KOPT-K1 (cell line): Measurements from ENCODE around the gene EEF2K.

ENCODE experiments used
- H3K27ac ChIP-seq: fragments of 200-600 bp; sonication (generic); 2 replicates; pipeline ENCODE4 v1.5.1; 2016; ENCODE audit warnings: antibody characterized with exemption, mild to moderate bottlenecking, low read depth, low read length; ENCODE audit not compliant: poor library complexity, severe bottlenecking
- H3K36me3 ChIP-seq: fragments of 200-600 bp; sonication (generic); 2 replicates; pipeline ENCODE4 v1.5.1; 2017; ENCODE audit warnings: antibody characterized with exemption, mild to moderate bottlenecking, low read length, moderate library complexity; ENCODE audit not compliant: insufficient read depth
- H3K9me3 ChIP-seq: fragments of 200-600 bp; sonication (generic); 2 replicates; pipeline ENCODE4 v1.5.1; 2017; ENCODE audit warnings: antibody characterized with exemption, low read length, mild to moderate bottlenecking; ENCODE audit not compliant: insufficient read depth, poor library complexity, severe bottlenecking

The EEF2K gene

DNA sequence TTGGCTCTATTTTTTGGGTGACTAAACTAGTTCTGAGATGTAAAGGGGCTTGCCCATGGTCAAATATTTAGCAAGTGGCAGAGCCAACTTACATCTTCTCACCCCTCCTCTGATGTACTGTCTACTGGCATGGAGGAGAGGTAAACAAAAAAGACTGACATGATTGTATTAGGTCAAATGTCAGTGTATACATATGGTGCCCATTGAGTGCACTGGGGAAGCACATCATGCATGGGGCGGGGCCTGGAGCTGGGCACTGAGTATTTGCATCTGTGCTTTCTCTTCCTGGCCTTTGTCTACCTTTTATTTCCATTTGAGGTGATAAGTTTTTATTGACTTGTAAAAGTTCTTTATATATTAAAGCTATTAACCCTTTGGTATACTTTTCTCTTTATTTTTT lies 68.8 kb downstream of the EEF2K start:
- H3K27ac ChIP-seq, result no peak overlapping the region
- peaks cover 74% of the 10 kb centered on the region for H3K36me3 ChIP-seq
- H3K9me3 ChIP-seq, result no peaks in the 10 kb centered on the region

- peaks cover 79% of the 10 kb centered on the region for H3K36me3 ChIP-seq
- no peak overlapping the region for H3K27ac ChIP-seq
- no peaks in the 10 kb centered on the region for H3K9me3 ChIP-seq
Measured at GRCh38 chr16:22278441-22279230, 72.6 kb downstream of the EEF2K start.

GRCh38 chr16:22282254-22282892 lies 76.3 kb downstream of the EEF2K start:
- Histone ChIP-seq H3K36me3 (peaks cover 74% of the 10 kb centered on the region), H3K27ac (no peak overlapping the region)

DNA sequence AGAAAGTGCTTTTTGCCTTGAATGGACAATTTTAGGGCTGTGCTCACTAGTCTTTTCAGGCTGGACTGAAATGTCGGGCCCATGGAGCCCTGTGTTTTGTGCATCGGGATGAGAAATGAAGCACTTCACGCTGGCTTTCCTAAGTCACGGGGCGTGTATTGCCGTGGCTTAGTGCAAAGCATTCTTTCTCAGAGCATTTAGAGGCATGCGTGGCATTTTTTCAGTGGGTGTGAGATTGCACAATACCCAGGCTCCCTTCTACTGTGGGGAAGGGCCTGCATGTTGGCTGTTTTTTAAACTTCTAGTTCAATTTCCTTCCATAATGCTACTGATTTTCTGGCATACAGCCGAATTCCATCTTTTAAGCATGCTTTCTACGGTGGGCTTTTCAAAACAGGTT lies 78.6 kb downstream of the EEF2K start:
- Histone ChIP-seq H3K9me3 (no peaks in the 10 kb centered on the region), H3K36me3 (peaks cover 57% of the 10 kb centered on the region), H3K27ac (no peak overlapping the region)

More at GRCh38 chr16:22282254-22282892, 76.3 kb downstream of the EEF2K start:
- no peaks in the 10 kb centered on the region for H3K9me3 ChIP-seq

- Histone ChIP-seq H3K9me3 (no peaks in the 10 kb centered on the region), H3K27ac (no peak overlapping the region), H3K36me3 (peaks cover 52% of the 10 kb centered on the region)
Measured at GRCh38 chr16:22285080-22285479, 79.0 kb downstream of the EEF2K start.

DNA sequence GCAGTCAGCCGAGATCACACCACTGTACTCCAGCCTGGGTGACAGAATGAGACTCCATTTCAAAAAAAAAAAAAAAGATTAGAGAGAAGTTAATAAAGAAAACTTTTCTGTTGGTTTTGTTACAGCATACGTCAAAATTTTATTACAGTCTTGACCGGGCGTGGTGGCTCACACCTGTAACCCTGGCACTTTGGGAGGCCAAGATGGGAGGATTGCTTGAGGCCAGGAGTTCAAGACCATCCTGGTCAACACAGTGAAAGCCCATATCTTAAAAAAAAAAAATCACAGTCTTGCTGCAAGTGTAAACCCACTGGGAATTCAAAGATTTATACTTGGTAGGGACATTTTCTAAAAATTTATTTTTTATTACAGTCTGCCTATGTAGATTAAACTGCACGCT lies 84.9 kb downstream of the EEF2K start:
- Histone ChIP-seq H3K27ac (no peak overlapping the region), H3K9me3 (no peaks in the 10 kb centered on the region), H3K36me3 (no peaks in the 10 kb centered on the region)

- Histone ChIP-seq H3K27ac (no peak overlapping the region), H3K9me3 (no peaks in the 10 kb centered on the region), H3K36me3 (no peaks in the 10 kb centered on the region)
Measured at GRCh38 chr16:22291860-22292318, 85.8 kb downstream of the EEF2K start.

DNA sequence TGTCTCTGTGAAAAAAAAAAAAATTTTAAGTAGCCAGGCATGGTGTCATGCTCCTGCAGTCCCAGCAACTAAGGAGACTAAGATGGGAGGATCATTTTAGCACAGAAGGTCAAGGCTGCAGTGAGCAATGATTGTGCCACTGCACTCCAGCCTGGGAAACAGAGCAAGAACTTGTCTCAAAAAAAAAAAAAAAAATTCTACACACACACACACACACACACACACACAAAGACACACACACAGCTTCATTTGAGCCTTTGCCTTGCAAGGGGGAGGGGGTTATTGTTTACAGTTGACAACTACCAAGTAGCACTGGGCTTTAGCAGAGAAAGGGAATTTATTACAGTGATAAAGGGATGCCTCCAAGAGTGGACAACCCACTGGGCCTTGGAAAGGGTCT lies 86.2 kb downstream of the EEF2K start:
- Histone ChIP-seq H3K27ac (no peak overlapping the region), H3K9me3 (no peaks in the 10 kb centered on the region), H3K36me3 (no peaks in the 10 kb centered on the region)

DNA sequence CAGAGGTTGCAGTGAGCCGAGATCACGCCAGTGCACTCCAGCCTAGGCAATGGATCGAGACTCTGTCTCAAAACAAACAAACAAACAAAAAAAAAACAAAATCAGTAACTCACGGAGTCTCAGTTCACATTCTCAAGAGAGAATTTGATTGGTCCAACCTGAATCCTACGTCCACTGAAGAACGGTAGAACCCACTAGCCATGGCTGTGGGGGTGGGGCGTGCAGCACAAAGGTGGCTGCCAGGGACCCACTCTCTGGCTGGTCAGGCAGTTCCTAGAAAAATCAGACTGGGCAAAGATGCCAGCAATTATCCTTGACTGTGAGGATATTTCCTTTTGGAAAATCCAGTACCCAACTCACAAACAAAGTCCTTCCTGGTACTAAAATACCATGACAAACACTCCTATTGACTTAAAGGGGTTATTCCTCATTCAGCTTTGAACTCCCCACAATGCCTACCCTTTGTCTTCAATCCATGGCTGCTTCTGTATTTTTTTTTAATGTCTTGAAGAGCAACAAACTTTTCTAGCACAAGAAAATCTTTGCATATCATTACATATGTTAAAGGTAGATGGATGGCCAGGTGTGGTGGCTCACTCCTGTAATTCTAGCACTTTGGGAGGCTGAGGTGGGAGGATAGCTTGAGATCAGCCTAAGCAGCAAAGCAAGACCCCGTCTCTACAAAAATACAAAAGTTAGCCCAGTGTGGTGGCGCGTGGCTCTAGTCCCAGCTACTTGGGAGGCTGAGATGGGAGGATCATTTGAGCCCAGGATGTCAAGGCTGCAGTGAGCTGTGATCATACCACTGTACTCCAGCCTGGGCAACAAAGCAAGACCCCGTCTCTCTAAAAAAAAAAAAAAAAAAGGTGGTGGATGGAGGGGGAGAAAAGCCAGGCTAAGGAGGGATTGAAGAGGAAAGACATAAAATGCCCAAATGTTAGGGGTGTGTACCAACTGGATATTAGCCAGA lies 87.3 kb downstream of the EEF2K start:
- Histone ChIP-seq H3K27ac (no peak overlapping the region), H3K9me3 (no peaks in the 10 kb centered on the region), H3K36me3 (no peaks in the 10 kb centered on the region)

- Histone ChIP-seq H3K27ac (peak overlapping the region; percentile 32), H3K9me3 (no peaks in the 10 kb centered on the region), H3K36me3 (peaks cover 19% of the 10 kb centered on the region; the same call in 1 of the 2 replicates)
Measured at GRCh38 chr16:22296225-22297113, 90.4 kb downstream of the EEF2K start.

DNA sequence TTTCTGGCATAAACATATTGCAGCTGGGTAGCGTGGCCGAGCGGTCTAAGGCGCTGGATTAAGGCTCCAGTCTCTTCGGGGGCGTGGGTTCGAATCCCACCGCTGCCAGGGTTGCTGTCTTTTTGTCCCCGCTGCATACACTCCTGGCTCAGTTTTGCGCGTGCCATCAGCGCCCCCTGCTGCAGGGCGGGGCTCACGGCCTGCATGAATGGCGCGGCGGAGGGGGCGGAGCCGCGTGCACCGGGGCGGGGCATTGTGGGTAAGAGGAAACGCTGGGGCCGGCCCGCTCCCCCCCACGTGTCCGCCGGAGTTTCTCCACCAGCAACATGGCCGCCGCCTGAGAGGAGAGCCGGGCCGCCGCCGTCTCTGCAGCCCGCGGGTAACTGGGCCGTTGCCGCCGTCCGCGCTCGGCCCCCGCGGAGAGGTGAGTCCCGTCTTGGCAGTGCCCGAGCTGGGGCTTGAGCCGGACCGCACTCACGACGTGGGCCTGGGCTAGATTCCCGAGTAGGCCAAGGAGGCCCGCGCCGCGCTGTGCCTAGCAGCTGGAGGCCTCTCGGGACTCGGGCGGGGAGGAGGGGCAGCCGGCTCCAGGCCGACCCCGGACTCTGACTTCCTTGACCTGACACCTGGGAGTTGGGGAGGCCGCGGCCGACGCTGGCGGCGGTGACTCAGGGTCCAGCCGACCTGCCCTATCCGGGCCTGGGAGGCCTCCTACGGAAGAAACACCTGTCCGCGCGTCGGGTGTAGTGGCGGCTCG lies 91.2 kb downstream of the EEF2K start, which contains the start of gene POLR3E:
TSS of gene POLR3E (plus strand) at position 296 of the 757 bp plus-strand sequence. CDS start 5,560 bp downstream, outside the sequence.
- peak within 1 kb of the TSS; percentile 80 for H3K27ac ChIP-seq
- H3K9me3 ChIP-seq, result no peaks in the 10 kb centered on the region
- H3K36me3 ChIP-seq, result peaks cover 27% of the 10 kb centered on the region; the same call in 1 of the 2 replicates

DNA sequence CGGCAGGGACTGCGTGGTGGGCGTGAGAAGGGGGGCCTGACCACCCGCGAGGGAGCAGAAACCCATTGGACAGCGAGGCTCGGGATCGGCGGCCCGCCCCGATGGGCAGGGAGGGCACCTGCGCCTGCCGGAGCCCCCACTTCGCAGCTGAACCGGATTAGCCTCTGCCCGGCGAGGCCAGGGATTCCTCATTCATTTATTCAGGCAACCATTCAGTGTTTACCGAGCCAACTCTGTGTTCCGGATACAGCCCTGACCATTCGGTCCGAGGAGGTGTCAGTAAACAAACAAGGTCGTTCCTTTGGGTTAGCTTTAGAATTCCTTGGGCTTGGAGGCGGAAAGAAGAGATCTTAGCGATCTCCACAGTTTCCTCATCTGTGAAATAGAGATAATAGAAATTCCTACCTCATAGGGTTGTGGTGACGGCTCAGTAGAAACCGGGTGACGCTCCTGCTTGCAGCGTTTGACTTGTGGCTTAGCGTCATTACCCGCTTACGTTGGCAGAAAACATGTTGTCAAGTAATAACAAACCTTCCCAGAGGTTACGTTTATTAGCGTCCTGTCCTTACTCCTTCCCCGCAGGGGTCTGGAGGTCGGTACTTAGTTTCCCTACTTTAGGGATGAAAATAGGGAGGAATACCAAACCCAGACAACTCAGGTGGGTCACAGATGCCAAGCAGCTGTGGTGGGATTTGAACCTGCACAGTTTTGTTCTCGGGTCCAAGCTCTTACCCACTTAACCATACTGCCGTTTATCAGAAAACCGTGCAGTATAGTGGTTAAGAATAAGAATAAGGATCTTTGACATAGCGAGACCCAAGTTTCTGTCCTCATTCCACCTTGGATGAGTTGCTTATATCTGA lies 92.0 kb downstream of the EEF2K start:
- H3K9me3 ChIP-seq, result no peaks in the 10 kb centered on the region
- H3K36me3 ChIP-seq, result peaks cover 35% of the 10 kb centered on the region
- peak overlapping the region; percentile 80 for H3K27ac ChIP-seq

DNA sequence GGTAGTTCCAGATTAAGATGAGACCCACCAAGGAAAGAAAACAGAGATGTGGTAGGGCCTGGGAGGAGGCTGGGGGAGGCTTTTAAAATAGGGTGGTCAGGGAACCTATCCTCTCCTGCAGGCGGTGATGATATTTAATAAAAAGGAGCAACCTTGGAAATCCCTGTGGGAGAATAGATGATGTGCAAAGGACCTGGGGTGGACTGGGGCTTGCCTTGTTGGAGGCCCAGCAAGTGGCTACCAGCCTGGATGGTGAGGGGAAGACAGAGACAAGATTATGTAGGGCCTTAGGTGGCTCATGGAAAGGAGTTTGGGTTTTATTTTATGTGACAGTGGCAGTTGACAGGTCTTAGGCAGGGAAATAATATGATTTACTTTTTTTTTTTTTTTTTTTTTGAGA lies 93.0 kb downstream of the EEF2K start:
- Histone ChIP-seq H3K9me3 (no peaks in the 10 kb centered on the region), H3K27ac (no peak overlapping the region), H3K36me3 (peaks cover 43% of the 10 kb centered on the region)
